ENCODE results near the gene CDK6.
A peak's percentile ranks its signal among the peaks of the same experiment; 100 is the strongest.

Gene CDK6

GRCh38 chr7:92622030-92622429 is 214.3 kb downstream of the CDK6 start:
- no peak overlapping the region for H3K4me3 ChIP-seq (replicated peaks; ENCODE audit: low read depth, low read length)
- no peak for TF ChIP-seq CTCF (IDR thresholded peaks at IDR 0.05; ENCODE audit: low read length, missing control alignments)
- no peak for DNase-seq (ENCODE audit: low read depth)

GRCh38 chr7:92621561-92622023 is 214.8 kb downstream of the CDK6 start:
- H3K4me3 ChIP-seq (replicated peaks; ENCODE audit: low read depth, low read length) = no peak overlapping the region
- TF ChIP-seq CTCF (IDR thresholded peaks at IDR 0.05; ENCODE audit: low read length, missing control alignments) = no peak
- no peak for DNase-seq (ENCODE audit: low read depth)

GRCh38 chr7:92621026-92621540 is 215.3 kb downstream of the CDK6 start:
- TF ChIP-seq CTCF (IDR thresholded peaks at IDR 0.05; ENCODE audit: low read length, missing control alignments) = peak; percentile 79
- peak; percentile 97 for DNase-seq (ENCODE audit: low read depth)
- H3K4me3 ChIP-seq (replicated peaks; ENCODE audit: low read depth, low read length) = no peak overlapping the region

GRCh38 chr7:92615861-92616260 is 220.5 kb downstream of the CDK6 start:
- TF ChIP-seq CTCF (IDR thresholded peaks at IDR 0.05; ENCODE audit: low read length, missing control alignments) = no peak
- DNase-seq (ENCODE audit: low read depth) = no peak
- no peak overlapping the region for H3K4me3 ChIP-seq (replicated peaks; ENCODE audit: low read depth, low read length)

- H3K4me3 ChIP-seq (replicated peaks; ENCODE audit: low read depth, low read length) = no peak overlapping the region
- DNase-seq (ENCODE audit: low read depth) = peak; percentile 59
- TF ChIP-seq CTCF (IDR thresholded peaks at IDR 0.05; ENCODE audit: low read length, missing control alignments) = no peak
These were observed 221.7 kb downstream of the CDK6 start for GRCh38 chr7:92614660-92615174.

GRCh38 chr7:92613720-92614119 is 222.7 kb downstream of the CDK6 start:
- TF ChIP-seq CTCF (IDR thresholded peaks at IDR 0.05; ENCODE audit: low read length, missing control alignments) = no peak
- H3K4me3 ChIP-seq (replicated peaks; ENCODE audit: low read depth, low read length) = no peak overlapping the region
- DNase-seq (ENCODE audit: low read depth) = no peak

GRCh38 chr7:92613214-92613613 is 223.2 kb downstream of the CDK6 start:
- H3K4me3 ChIP-seq (replicated peaks; ENCODE audit: low read depth, low read length) = no peak overlapping the region
- no peak for DNase-seq (ENCODE audit: low read depth)
- TF ChIP-seq CTCF (IDR thresholded peaks at IDR 0.05; ENCODE audit: low read length, missing control alignments) = no peak

Data from fibroblast of pulmonary artery (primary cell).